ENCODE results near the gene POU6F2.

Gene POU6F2

DNA sequence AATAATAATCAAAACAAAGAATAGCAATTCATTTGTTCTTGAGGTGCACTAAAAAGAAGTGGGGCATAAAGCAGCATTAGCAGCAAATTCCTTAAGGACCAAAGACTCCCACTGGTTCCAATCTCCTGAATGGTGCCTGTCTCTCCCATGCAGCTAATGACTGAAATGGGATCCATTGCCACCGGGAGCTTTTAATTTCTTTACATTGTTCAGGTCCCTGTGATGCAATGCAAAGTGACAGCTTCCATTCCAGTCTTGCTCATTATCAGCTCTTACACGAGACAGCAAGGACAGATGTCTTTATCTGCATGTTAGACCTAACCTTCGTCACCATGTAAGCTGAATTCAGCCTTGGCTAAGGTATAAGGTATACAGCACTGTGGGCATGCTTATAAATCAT, 148.1 kb downstream of the POU6F2 start:
- no peak for DNase-seq

DNA sequence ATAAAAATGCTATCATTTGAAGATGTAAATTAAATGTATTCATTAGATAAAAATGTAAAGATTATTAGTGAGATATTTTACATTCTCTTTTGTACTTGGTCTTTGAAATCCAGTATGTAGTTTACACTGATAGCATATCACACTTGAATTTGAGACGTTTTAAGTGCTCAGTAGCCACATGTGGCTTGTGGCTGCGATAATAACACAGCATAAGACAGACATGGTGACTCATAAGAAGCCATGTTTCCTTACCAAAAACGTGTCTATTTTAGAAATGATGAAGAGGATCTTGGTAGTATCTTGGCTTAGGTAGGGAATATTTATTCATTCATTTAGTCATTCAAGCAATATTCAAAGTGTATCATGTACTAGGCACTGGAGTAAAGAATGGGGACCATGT, 149.3 kb downstream of the POU6F2 start:
- no peak for DNase-seq

DNA sequence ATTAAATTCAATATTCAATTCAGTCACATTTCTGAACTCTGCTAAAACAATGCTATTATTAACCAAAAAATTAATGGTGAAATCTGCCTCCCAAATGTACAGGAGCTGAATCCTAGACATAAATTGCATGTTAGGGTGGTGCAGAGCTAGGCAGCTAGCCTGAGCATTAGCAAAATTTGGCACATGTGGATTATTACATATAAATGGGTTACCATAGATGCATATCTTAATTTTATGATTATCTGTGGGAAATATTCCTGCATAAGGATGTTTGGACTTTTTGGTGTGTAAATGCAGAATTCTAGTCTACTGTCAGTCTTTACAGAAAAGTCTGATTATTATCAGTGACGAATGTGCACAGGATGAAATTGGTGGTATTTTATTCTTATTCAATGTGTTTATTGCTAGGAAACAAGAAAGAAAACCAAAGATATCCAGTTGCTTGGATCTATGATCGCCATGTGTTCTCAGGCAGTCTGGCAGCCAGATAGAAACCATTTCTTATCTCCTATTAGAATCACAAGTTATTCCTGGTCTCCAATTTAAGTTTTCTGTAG, 150.7 kb downstream of the POU6F2 start:
- no peak for DNase-seq

DNA sequence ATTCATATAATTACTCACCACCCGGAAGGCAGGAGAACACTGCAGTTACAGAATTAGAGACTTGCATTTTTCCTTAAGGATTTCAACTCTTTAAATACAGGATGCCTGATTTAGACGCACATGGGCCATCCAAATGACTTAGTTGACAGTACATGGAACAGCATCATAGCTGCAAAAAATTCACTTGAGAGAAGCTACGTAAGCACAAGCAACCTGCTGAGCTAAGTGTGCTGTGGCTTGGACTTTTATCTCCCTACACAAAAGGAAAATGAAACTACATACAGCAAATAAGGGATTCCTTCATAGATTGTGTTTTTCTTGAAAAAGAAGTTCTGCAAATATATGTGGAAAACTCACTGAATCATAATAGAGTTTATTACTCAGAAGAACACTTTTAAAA, 152.6 kb downstream of the POU6F2 start:
- DNase-seq, result no peak

DNA sequence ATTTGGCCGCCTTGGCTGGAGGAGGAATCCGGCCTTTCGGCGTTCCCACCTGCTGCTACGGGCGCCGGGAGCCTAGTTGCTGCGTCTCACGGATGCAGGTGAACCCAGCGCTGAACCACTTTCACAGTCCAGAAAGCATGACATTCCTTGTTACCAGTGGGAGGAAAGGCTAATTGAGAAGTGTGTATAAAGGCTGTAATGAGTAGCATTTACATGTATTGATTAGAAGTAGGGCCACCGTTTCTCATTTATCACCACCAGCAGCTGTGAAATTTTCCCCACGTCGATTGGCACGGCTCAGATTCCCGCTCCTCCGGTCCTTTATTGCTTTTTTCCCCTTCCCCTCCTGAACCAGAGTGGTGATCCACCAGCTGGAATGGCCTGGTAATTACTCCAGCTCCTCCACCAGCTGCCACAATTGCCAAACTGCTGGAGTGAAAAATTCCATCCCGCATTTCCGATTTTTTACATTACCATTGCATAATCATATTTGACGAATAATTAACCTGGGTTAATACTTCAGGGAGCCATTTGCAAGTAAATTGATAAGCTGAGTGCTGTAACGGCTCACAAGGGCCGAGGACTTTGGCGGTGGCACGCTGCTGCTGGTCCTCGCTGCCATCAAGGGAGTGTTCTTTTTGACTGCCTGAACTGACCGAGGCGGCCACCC, 153.3 kb downstream of the POU6F2 start:
- DNase-seq, result peak in 1 of 56 donors; percentile 0

DNA sequence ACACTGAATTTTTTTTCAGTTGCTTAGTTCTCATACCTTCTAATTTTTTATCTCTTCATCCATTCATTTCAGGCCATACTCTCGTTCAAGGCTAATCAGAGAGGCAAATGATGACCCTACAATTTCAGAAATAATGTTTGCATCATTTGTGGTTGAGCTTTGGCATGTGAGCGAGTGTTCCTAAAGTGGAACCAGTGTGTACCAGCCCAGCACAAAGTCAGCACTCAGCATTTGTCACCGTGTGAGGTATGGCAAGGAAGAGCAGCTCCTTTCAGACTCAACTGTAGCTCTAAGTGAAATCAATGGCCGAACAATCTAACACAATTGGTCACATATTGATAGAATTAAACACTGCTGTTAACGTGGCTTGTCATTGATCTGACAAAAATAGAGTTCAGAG, 154.6 kb downstream of the POU6F2 start:
- no peak for DNase-seq

DNA sequence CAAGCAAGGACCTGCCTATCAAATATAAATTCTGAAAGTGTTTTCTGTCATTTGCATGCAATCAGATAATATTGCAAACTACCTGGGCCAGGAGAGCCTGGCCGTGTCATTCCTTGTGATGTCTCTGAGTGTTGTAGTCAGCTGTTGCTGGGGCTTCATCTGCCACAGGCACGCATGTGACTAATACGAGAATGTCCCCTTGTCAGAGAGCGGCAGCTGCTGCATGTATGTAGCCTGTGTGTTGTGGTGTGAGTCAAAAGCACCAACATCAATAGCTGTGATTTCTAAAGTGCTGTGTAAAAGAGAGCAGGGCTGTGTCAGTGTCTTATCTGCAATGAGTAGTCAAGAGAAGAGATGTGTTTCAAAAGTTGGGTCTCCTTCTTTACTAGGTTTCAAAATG, 155.4 kb downstream of the POU6F2 start:
- DNase-seq, result no peak

DNA sequence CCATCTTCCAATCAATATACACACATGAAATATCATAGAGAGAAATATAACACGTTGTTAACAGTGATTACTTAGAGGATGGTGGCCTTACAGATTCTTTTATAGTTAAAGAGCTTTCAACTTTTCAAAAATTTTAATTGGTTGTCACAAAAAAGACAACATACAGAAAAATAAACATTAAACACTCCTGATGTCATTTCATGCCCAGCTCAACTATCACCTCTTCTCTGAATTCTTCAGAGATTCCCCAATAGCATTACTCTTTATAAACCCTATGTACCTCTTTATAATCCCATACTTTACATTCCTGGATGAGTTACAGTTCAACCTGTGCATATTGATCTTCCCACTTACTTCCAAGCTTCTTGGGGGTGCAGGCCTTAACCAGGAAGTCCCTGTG, 159.8 kb downstream of the POU6F2 start:
- no peak for DNase-seq

DNA sequence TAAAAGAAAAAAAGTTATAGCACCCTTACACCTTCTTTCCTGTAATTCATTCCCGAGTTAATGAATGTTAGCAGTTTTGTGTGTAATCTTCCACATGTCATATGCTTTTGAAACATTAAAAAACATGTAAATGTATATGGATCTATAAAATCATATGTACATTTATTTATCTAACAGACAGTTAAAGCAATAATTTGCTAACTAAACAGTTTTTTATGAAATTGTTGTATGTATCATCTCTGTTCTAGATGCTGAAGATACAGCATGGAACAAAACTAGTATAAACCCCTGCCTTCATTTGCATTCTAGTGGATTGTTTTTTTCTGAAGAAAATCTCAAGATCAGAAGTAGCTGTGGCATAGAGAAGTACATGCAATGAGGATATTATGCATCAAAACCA, 165.0 kb downstream of the POU6F2 start:
- no peak for DNase-seq

DNA sequence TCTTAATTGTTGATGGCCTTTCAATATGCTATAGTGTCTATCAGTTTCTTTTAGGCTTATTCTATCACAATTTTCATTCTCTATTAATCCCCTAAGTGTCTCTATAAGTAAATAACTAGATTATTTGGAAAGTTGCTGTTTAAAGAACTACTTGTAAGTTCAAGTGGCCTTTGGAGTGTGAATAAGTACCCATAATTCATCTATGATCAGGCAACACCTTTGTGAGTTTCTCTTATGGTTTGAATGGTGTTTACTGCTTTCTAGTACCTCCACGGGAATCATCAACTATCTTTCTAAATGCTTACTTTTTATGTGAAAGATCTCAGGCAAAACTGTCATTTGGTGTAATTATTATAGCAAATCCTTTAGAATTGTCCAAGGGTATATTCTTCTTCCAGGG, 166.7 kb downstream of the POU6F2 start:
- no peak for DNase-seq

DNA sequence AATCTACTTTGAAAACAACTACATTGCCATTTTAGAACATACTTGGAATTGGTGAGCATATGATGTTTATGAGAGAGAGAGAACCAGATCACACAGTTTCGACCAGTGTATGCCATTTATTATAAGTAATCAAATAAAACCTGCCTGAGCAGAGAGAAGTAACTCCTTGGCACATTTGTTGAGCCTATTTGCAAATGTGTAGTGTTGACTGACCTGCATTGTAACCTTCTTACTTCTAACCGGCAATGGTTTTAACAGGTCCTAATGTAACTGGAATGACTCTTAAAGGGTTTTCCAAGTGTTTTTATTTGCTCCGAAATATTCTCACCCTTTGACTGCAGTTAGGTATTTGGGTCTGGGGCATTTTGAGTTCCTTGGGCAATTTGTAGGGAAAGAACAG, 167.6 kb downstream of the POU6F2 start:
- DNase-seq, result no peak

DNA sequence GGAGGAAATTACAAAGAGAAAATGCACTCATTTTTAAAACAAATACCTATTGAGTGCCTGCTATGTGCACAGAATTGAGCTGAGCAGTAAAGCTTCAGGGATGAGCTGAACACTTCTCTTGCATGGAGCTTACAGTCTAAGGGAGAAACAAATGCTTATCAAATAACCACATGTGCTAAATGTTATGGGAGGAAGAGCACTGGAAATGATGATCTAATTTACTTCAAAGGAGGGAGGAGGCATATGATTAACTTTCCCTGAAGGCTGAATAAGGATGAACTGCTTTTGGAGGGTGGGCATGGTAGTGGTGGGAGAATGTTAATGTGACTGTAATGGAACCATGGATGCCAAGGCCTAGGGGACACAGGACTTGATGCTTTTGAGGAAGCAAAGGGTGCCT, 168.2 kb downstream of the POU6F2 start:
- DNase-seq, result no peak

DNA sequence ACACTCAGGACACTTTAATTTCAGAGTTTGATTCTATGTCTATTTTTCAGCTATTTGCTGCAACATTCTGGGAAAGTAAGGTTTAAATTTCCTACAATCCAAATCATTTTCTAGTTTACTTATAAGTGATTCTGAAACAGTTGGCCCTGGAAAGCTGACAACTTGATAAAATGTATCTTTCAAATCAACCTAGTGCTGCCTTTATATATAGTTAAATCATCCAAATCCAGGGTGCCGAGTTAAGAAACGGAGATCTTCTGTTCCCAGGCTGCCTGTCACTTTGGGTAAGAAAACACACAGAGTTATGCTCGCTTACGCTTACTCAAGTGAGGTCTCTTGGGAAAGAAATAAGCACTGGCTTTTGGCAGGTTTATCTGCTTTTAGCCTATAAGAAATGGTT, 175.0 kb downstream of the POU6F2 start:
- no peak for DNase-seq

DNA sequence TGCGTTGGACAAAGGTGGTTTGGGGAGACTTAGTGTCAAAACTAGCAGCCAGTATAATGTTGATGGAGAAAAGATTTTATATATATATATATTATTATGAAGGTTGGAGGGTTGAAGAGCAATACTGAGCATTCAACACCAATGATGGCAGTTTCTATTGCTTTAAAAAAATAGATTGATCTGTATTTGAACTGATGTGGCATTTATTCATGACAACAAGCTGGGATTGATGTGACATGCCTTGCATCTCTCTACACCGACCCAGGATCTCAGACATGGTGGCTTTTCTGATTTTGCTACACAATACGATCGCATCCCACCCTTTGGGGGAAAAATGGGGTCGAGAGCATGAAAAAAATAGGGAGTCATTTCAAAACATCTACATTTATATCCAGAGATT, 175.4 kb downstream of the POU6F2 start:
- no peak for DNase-seq

DNA sequence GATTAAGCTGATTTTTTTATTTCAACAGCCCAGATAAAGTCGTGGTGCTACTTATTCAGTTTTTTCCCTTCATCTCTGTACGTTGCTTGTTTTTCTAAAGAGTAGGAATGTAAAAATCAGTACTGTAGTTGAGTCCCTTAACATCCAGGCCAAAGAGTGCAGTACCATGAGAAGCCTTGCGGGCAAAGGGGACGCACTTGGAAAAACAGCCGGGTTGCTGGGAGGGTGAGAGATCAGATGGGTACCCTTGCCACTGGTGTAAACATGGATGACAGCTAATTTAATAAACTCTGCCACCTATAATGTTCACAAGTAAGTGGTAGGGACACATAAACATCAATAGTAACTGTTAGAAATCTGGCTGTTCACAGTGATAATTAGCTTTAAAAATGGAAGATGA, 175.9 kb downstream of the POU6F2 start:
- no peak for DNase-seq

DNA sequence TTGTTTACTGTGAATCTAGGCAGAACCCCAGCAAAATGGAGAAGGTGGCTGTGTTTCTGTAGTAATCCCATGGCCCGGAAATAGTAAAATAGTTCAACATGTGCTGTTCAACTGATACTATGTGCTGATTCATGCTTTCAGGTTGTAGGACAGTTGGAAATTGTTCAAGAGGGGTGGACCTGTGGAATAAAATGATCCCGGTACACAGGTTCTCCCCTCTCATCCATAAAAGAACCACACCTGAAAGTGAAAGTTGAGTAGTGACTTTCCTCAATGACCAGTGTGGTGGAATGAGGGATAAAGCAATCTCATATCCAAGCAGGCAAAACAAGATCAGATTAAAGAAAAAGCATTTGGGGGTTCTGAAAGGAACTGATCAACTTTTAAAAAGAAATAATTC, 177.1 kb downstream of the POU6F2 start:
- no peak for DNase-seq

DNA sequence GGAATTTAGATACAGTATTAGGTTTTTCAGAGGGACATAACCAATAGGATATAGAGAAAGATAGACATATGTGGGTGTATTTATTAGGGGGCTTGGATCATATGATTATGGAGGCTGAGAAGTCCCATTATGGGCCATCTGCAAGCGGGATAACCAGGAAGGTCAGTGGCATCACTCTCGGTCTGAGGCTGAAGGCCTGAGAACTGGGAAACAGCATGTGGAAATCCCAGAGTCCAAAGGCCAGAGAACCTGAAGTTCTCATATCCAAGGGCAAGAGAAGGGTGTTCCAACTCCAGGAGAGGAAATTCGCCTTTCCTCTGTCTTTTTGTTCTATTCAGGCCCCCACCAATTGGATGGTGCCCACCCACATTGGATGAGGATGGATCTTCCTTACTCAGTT, 180.7 kb downstream of the POU6F2 start:
- DNase-seq, result no peak

DNA sequence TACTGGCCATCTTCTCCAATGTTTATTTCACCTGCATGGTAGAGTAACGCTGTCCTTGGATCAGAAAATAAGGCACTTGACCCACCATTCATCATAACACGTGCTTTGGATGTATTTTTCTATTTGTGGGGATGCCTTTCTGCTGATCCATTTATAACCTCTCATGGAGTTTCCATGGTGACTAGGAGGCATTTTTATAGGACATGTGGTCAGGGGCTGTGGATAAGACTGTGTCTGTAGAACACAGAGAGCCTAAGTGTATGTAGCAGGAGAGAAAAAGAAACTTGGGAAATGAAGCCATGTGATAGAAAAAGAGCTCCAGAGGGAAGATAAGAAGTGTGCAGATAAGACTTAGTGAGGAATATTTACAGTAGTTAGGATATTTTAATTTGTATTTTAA, 184.2 kb downstream of the POU6F2 start:
- no peak for DNase-seq

DNA sequence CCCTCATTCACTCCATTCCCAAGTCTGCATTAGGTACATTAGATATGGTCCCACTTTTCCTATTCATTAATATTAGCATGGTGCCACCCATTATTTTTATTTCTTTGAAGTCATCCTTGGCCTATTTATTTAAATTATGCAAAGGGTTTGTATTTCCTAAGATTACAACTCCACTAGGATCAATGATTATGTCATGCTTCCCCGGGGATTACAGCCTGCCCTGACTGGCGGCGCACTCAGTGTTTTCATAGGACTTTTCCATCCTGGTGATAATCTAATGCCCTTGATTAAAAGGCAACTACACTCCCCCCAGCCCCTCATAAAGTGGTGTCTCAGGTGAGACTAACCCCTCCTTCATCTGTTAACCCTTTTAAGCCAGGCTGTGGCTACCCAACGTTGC, 187.2 kb downstream of the POU6F2 start:
- no peak for DNase-seq

DNA sequence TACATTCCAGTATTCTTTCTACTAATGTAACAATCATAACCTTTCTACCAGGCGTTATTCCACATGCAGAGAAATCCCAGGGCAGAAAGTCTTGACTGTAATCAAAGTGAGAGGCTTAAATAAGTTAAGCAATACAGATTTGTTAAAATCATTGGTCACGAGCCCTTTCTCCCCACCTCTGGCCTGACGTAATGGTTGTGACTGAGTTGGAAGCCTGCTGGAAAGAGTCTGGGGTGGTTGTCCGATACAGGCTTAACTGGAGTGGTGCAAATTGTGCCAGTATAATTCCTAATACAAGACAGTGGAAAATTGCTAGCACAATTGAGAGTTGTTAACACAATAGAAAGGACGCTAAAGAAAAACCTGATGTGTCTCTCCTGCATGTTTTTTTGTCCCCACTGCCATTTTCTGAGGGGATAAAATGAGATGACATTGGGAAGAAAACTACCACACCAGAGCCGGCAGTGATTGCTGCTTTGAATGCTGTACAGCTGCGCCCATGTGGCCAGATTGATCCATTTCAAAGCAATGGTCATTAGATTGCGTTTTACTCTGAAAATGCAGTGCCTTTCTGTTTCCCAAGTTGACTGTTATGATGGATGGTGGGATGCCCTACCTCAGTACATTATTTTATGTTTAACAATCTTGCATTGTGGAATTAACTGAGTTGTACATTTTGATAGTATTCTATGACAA, 190.8 kb downstream of the POU6F2 start:
- no peak for DNase-seq

DNA sequence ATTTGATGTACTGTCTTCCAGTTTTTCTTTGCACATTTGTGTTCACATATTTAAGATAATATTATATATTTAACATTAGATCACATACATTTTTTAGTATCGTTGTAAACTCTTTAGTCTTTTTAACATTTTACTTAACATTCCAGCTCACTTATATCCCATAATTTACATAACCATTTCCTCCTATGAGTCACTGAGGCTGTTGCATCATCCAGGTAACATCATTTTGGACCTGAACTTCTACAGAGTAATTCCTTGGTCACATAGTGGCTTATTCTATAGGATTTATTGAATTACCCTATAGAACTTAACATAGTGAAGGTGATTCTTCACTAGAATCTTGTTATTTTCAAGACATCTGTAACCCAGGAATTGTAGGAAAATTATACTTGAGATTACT, 194.4 kb downstream of the POU6F2 start:
- DNase-seq, result no peak

DNA sequence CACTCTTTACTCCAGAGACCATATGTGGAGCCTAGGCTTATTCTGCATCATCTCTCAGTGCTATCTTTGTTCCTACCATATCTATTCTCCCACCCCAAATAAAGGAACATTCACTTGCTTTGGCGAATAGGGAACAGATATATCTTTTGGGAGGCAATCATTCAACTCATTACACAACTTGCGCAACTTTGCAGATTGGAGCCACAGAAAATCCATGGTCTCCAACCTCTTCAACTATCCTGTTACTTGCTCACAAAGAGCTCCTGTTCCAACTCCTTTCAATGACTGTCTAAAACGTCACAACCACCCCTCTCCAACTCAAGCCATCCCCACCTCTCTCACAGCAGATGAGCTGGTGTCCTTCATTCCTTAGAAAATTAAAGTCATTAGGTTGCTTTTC, 203.7 kb downstream of the POU6F2 start:
- no peak for DNase-seq

DNA sequence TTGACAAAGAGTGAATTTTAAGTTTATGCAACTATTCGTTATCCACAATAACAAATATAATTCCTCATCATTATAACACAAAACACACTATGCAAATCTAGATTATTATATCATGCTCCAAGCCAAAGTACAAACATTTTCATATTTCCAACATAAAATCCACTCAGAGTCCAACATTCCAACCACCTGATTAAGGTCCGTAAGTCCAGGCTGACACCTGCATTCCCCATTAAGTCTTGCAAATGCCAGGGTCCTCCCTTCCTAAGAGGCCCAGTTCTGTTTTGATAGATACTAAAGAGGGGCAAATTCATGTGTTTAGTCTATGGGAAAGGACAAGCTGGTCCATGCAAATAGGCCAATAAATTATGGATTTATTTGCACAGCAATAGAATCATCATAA, 206.1 kb downstream of the POU6F2 start:
- DNase-seq, result no peak
